HG03432 (cell line): Measurements from ENCODE around the gene BMPR1B.

Source experiments
- ATAC-seq: cut with Tn5 transposase; IDR thresholded peaks from one replicate; pipeline ENCODE4 v1.9.1; 2021; ENCODE audit warnings: mild to moderate bottlenecking, moderate library complexity; ENCODE audit not compliant: unreplicated experiment

Gene BMPR1B

DNA sequence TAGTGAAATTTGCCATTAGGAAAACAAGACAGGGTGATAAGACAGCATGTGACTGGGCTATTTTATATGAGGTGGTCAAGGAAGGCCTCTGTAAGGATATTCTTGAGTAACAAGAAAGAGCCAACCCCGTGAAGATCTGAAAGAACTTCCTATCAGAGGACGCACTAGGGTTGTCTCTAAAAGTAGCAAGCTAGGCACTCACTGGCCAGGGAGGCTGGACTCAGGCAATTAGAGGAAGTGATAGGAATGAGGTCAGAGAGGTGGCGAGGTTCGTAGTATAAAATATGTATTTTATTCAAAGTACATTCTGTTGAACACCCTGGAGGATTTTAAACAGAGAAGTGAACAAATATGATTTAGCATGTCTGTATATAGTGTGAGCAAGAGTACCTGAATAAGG is 4.6 kb downstream of the BMPR1B start:
- ATAC-seq, result no peak

DNA sequence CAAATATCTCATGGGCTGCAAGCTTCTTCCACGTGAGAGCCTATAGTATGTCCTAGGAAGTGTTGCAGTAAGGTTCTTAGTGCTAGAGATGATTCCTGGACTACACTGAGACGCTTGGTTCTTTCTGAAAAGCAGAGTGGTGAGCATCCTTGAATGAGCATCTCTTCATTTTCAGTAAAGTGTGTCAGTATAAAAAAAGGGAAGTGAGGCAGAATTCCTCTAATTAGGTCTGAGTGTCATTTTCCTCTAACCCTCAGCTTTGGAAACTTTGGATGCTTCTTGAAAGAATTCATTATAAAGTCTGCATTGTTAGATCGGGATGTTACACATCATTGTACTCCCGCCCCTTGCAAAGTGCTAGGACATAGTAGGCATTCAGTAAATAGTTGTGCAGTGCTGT is 5.2 kb downstream of the BMPR1B start:
- ATAC-seq, result no peak

DNA sequence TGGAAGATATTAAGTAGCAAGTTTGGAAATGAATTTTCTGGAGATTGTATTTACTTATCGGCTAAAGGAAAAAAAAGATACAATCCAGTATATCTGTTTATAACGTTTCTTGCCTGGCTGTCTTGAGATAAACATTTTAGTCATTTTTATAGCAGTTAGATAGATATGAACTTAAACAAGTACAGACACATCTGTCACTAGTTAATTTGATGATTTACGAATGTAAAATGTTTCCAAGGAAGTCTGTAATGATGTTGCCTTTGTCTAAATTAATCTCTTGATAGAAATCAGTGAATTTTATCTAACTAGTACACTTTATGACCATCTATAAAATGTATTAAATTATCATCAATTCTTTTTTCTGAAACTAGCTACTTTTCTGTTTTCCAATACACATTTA is 5.7 kb downstream of the BMPR1B start:
- ATAC-seq, result no peak

DNA sequence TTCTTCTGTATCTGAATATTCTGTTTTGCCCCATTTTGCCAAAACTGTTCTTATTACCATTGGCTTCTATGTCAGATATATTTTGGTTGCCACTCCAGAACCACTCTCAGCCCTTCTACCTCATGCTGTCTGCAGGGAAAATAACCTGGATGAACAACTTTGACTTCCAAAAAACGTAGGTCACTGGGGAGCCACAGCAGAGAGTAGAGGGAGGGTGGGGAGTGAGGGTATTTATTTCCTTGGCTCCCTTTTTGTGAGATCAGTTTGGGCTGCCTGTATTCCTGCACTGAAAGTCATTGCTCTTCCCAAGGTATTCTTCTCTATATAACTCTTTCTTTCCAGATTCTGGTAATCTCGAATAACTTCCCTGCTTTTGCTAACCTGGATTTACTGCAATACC is 6.3 kb downstream of the BMPR1B start:
- ATAC-seq, result no peak

DNA sequence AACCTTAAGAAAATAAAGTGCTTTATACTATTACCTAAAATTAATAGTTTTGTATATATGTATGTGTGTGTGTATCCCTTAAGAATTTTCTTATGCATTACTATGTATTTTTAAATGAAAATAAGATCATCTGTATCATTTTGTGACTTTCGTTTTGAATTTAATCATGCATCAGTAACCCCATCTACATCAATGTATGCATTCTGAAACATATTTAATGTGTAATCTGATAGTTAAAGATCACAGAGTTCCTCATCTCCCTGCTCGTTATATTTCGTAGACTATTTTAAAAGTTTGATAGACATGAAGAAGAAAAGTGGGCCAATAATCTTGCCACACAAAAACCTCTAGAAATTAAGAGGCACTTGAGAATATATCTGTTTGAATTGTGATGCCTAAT is 7.4 kb downstream of the BMPR1B start:
- ATAC-seq, result no peak

DNA sequence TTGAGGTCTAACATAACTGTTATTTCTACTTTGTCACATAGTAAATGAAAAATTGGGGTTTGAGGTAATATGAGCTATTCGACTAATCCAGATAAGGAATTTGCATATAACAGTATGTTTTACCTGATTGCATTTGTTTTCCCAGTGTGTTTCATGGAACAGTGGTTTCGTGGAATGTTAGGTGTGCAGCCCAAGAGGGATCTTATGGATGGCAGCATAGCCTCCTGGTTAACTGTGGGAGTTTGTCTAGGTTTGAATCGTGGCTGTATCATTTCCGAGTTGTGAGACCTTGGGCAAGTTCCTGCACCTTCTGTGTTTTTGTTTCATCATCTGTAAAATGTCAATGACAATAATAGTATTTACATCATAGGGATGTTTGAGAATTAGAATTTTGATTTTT is 7.9 kb downstream of the BMPR1B start:
- no peak for ATAC-seq

DNA sequence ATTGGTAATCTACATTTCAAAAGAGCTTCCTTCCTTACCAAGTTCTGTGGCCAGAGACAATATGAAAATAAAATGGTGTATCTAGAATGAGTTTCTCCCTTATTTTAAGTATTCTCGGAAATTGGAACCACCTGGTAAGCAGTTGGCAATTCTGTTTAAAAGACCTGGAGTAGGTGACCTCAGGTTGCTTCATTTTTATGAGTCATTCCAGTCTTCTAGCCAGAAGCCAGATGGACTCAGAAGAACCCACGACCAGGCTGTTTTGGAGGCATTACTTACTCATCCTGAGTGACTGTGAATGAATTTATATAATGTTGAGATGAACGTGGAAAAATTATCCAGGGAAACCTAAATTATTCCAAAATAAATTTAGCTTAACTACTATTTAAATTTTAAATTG is 9.1 kb downstream of the BMPR1B start:
- ATAC-seq, result no peak

DNA sequence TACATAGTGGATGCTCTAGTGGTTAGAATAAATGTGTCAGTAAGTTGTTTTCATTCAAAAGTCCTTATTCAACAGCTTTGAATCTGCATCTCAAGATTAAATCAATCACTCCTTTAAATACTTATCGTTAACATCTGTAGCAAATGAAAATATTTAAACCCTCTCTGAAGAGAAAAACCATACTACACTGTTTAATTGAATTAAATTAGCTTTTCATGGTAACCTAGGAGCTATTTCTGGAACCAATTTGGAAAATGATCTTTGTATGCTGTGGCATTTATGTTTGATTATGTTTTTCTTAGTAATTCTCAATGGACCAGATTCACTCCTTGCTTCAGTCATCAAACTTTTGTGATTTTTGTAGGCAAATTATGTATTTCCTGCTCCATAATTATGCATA is 9.7 kb downstream of the BMPR1B start:
- no peak for ATAC-seq

DNA sequence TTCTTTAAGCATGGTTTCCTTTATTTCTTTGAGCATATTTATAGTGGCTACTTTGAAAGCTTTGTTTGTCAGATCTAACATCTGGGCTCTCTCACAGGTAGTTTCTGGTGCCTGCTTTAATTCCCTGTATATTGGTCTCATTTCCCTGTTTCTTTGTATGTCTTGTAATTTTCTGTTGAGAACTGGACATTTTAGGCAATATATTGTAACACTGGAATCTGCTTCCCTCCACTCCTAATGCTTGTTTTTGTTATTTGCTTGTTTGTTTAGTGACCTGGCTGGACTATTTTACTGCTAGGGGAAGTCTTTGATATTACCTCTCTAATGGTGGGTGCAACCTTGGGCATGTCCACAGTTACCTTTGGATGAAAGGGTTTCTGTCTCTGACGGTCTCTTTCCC is 25.0 kb downstream of the BMPR1B start:
- ATAC-seq, result no peak

DNA sequence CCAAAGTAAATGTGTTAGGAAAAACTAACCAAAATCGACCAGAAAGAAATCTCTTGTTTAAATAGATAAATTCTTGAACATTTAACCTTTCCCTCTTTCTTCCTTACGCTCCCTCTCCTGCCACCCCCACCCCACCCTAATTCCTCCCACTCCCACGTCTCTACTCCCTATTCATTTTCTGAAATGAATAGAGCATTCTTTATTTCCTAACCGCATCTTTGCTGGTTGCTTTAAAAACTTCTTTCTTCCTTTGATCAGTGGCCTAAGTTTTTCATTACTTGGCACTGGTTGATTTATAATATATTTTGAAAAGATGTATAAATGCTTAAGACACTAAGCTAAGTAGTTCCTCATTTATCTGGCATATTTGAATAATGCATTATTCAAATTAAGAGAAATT is 33.9 kb downstream of the BMPR1B start:
- ATAC-seq, result no peak

DNA sequence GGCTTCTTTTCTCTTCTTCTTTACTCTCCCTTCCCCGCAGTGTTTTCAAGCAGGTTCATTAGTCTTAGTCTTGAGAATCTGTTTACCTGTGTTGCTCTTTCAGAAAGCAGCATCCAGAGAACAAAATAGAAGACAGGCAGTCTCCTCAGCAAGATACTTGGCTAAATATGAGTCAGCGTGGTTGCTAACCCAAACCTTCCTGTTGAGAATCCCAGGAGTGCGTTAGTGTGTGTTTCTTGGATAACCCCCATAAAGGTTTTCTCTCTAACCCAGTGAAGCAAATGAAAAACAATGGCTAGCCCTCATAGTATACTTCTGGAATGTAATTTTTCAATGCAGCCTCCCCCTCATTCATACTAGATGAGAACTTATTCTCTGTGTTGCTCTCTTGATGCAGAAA is 41.1 kb downstream of the BMPR1B start:
- ATAC-seq, result no peak

DNA sequence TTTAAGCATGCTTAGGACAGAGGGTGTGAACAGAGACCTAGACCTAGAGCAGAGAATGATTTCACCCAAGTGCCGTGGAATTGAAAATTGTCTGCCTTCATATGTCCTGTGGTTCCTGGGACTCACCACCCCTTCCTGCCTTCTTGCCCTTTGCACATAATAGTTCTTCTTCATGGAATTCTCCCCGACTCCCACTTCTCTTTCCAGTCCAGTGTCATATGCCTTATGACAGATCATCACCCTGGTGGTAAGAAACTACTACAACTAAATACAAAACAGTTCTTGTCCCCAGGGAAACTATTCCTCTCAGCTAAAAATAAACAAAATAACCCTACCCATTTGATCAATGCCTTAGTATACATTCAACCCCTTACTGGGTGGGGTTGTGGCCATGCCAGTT is 43.3 kb downstream of the BMPR1B start:
- ATAC-seq, result no peak

DNA sequence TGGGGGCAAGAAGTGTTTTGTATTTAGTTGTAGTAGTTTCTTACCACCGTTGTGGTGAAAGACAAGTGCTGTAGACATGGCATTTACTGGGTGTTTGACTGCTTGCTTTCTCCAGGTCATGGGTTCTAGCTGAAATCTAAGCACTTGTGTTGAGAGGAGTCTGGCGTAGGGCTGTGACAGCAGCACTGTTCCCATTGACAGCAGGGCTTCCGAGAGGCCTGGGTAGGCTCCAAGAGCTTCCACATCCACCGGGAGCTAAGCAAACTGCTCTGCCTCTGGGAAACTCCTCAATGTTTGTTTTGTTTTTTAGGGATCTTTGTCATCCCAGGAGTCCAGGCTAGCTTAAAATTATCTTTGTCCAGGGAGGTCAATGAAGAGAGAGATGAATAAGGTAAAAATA is 44.3 kb downstream of the BMPR1B start:
- ATAC-seq, result no peak

DNA sequence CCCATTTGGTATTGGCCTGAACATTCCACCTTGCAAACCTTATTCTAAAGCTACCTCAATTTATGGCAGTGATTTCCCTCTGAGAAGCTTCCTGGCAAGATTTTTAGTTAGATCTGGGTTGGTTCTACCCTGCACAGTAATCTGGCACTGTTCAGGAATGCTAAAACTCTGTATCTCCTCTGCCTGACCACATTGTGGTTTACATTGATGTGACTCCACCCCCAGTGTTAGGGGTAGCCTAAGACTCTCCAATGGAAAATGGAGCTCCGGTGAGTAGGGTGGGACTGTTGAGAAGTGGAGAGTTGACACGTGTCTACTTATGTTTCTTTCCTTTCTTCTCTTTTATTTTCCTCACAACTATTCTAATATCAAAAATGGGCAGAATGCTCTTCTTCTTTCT is 45.4 kb downstream of the BMPR1B start:
- no peak for ATAC-seq

DNA sequence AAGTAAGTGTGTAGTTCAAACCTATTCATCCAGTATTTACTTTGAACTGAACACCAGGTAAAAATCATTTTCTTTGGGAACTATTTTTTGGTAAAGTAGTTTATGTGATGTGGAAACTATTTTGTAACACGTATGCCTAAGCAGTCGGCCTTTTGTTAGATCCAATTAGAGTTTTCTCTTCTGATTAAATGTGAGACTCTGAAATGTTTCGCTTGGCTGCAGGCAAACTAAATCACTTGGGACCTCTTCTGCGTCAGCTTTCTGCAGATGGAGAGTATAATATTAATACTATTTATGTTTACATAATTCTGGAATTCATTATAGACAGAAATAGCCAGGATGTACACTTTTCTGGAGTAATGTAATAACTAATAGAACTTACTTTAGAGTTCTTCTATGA is 46.9 kb downstream of the BMPR1B start:
- ATAC-seq, result no peak

DNA sequence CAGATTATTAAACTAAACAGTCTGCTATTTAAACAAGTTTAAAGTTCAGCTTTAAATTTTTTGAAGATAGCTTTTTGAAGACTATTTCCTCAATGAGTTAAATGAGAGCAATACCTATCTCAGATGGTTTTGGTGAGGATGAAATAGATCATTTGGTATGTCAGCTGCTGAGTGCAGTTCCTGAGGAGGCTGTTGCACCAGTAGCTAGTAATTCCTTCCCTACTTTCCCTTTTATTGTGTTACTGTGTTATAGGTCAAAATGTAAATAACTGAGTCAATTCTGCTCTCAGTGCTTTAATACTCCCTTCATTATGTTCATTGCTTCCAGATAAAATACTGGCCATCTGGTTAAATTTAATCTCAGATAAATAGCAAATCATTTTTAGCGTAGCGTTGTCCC is 48.6 kb downstream of the BMPR1B start:
- ATAC-seq, result no peak

DNA sequence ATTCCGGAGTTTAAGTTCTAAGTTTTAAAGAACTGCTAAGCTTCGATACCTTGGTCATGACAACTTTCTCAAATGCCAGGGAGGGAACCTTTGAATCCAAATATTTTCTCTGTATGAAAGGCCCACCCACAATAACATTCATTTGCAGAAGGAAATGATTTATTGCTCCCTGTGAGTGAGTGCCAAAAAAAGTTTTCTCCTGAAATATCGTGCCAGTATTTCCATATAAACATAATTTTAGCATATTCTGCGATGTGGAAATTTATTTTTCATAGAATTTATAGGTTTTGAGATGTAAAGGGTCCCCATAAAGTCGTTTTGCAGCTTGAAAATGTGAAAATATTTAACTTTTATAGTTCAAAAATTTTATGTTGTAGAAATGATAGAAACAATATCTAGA is 53.9 kb downstream of the BMPR1B start:
- ATAC-seq, result no peak

DNA sequence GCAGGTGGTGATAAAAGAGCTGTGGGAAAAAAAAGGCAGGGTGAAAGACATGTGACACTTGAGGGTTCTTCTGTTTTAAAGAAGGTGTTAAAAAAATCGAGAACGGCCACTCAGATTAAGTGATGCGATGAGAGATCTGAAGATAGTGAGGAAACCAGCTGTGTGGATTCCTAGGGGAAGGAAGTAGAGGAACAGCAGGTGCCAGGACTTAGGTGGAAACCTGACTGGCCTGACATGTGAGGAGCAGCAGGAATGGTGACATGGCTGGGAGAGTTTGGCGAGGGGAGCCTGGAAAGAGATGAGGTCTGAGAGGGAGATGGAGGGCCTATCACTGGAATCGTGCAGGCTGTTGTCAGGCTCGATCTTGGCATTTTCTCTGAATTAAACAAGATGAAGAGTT is 55.5 kb downstream of the BMPR1B start:
- no peak for ATAC-seq

DNA sequence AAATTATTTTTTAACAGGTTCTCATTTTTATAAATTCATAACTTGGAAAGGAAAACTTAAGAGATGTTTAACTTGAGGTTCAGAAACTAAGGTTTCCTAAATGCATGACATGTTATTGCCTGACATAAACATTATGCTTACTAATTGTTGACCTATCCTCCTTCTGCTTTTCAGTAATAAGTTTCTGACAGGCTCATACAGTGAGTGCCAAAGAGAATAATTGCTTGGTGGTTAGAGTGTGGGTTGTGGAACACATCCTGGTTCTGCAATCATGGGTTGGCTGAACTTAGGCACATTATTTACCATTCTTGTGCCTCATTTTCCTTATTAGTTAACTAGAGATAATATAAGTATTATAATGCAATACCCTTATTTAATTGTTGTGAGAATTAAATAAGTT is 56.5 kb downstream of the BMPR1B start:
- ATAC-seq, result no peak

DNA sequence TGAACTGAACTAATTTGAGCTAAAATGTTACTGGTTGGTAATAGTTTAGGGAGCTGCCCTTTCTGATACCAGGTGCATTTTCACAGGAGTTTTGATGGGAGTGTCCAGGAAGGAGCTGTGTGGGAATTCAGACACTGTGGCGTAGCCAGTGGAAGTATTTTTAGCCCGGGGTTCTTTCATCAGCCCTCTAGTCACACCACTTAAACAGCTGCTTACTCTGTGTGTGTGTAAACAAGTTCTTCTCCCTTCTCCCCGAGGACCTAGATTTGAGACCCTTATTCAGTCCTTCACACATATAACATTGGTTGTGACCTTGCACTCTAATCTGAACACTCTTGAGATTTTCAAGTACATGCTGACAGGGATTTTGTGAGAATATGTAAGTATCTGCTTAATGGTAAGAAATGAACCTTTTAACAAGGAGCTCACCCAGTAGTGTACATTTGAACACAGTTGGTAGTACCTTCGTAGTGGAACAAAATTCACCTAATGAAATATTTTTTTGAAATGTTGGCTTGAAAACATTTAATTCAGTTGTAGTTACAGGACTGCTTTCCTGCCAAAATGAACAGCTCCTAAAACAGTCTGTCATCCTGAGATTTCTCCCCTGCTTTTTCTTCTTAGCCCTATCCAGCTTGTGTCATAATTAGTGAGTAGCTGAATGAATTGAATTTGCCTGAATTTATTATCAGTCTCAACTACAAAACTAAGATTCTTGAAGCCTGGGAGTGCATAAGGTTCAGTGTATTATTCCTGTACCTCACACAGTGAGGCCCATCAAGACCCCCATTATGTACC is 61.8 kb downstream of the BMPR1B start:
- no peak for ATAC-seq

DNA sequence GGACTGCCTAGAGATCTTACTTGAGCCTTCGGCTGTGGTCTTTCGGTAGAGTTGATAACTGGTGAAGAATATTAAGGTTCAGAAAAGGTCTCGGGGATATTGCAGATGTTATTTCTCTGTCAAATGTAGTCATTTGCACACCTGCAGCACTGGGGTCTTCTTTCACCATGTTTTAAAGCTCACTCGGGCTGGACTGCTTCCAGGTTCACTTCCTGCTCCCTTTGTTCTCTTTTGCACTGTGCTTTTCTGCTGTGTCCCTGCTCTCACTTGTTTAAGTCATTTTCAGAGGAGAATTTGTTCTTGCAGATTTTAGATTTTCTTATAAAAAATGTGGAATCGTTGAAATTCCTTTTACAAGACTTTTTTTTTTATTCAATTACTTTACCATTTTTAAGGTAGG is 68.5 kb downstream of the BMPR1B start:
- ATAC-seq, result no peak

DNA sequence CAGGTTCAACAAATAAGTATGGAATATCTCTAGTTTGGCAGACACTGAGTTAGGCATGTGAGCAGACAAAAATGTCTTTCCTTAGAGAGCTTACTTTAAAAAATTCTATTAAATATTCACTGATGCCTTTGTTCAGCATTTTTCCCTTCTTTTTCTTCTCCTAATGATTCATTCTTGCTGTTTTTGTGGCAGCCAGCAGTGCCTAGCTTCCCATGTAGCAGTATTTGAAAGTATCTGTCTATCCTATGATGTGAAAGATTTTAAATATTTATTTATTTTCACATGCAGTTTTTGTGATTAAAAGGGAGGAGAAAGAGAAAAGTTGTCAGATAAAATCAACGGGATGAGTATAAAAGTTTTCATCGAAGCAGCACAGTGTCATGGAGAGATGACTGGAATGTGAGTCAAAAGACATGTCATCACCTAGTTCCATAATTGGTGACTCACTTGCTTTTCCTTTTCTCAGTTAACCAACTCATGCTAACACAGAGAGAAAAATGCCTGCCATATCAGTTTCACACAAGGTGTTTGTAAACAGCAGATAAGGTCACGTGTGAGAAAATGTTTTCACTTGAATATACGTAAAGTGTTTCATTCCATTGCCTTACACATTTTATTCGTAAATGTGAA is 69.8 kb downstream of the BMPR1B start:
- no peak for ATAC-seq

DNA sequence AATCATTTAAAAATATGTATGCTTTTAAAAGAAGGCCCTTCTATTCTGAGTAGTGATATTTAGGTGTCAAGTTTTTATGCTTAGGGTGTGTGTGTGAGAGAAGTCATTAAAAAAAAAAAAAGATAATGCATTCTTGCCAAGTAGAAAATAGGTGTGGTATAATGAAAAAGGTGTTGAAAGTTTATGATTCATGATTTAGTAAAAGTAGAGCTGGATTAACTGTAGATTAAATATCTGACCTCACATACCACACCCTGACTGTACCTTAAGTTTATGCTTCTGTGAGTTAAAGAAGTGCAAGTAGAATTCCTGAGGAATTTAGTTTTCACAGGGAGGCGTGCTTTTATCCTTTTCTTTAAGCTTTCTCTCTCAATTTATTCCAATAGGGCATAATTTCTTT is 71.1 kb downstream of the BMPR1B start:
- ATAC-seq, result no peak
